Measurements from ENCODE around the gene PRSS16. TPM values are rescaled to one million over a fixed set of nuclear protein-coding genes. Genes with fewer than 3 reads are reported as not detected.

The PRSS16 gene
- total RNA-seq, 1 experiment from 2014 or later, result not detected

- Histone ChIP-seq H3K9me3 (replicated peaks) (no peaks in the 10 kb centered on the region), H3K4me3 (no peak overlapping the region)
These were observed 34.1 kb downstream of the PRSS16 start for GRCh38 chr6:27281569-27281968.

GRCh38 chr6:27283279-27283678, 35.8 kb downstream of the PRSS16 start:
- H3K9me3 ChIP-seq (replicated peaks), result no peaks in the 10 kb centered on the region
- H3K4me1 ChIP-seq (replicated peaks), result no peaks in the 10 kb centered on the region
- H3K4me3 ChIP-seq, result no peak overlapping the region
- H3K27ac ChIP-seq, result no peak overlapping the region
- no peaks in the 10 kb centered on the region for H3K27me3 ChIP-seq (replicated peaks)
- DNase-seq (ENCODE audit: low read depth in 1 of 2, low spot score in 2 of 2), result no peak
- H3K36me3 ChIP-seq, result no peaks in the 10 kb centered on the region

More at GRCh38 chr6:27281569-27281968, 34.1 kb downstream of the PRSS16 start:
- H3K27ac ChIP-seq, result no peak overlapping the region
- DNase-seq (ENCODE audit: low read depth in 1 of 2, low spot score in 2 of 2), result no peak
- H3K27me3 ChIP-seq (replicated peaks), result no peaks in the 10 kb centered on the region
- H3K36me3 ChIP-seq, result no peaks in the 10 kb centered on the region
- H3K4me1 ChIP-seq (replicated peaks), result no peaks in the 10 kb centered on the region

- no peak for DNase-seq (ENCODE audit: low read depth in 1 of 2, low spot score in 2 of 2)
- no peaks in the 10 kb centered on the region for H3K4me1 ChIP-seq (replicated peaks)
- H3K27ac ChIP-seq, result no peak overlapping the region
- no peaks in the 10 kb centered on the region for H3K27me3 ChIP-seq (replicated peaks)
- H3K9me3 ChIP-seq (replicated peaks), result no peaks in the 10 kb centered on the region
- no peaks in the 10 kb centered on the region for H3K36me3 ChIP-seq
- H3K4me3 ChIP-seq, result no peak overlapping the region
These were observed 38.6 kb downstream of the PRSS16 start for GRCh38 chr6:27286141-27286540.

- no peaks in the 10 kb centered on the region for H3K4me1 ChIP-seq (replicated peaks)
- no peaks in the 10 kb centered on the region for H3K36me3 ChIP-seq
- no peak overlapping the region for H3K27ac ChIP-seq
- DNase-seq (ENCODE audit: low read depth in 1 of 2, low spot score in 2 of 2), result no peak
- 0 out of 2 replicates have a peak, but pooled peaks cover 3% of the 10 kb centered on the region for H3K9me3 ChIP-seq (replicated peaks)
- H3K4me3 ChIP-seq, result no peak overlapping the region
- H3K27me3 ChIP-seq (replicated peaks), result no peaks in the 10 kb centered on the region
These were observed 40.2 kb downstream of the PRSS16 start for GRCh38 chr6:27287751-27288135.

GRCh38 chr6:27288136-27289044, 40.9 kb downstream of the PRSS16 start:
- no peaks in the 10 kb centered on the region for H3K27me3 ChIP-seq (replicated peaks)
- no peak for DNase-seq (ENCODE audit: low read depth in 1 of 2, low spot score in 2 of 2)
- no peaks in the 10 kb centered on the region for H3K36me3 ChIP-seq
- no peak overlapping the region for H3K27ac ChIP-seq
- H3K4me3 ChIP-seq, result no peak overlapping the region
- 0 out of 2 replicates have a peak, but pooled peaks cover 3% of the 10 kb centered on the region for H3K9me3 ChIP-seq (replicated peaks)
- H3K4me1 ChIP-seq (replicated peaks), result no peaks in the 10 kb centered on the region

- Histone ChIP-seq H3K27ac (no peak overlapping the region), H3K27me3 (replicated peaks) (no peaks in the 10 kb centered on the region), H3K4me1 (replicated peaks) (no peaks in the 10 kb centered on the region), H3K4me3 (no peak overlapping the region), H3K9me3 (replicated peaks) (peaks cover 8% of the 10 kb centered on the region; the same call in 1 of the 2 replicates), H3K36me3 (no peaks in the 10 kb centered on the region)
- no peak for DNase-seq (ENCODE audit: low read depth in 1 of 2, low spot score in 2 of 2)
These were observed 42.8 kb downstream of the PRSS16 start for GRCh38 chr6:27290065-27290849.

- H3K9me3 ChIP-seq (replicated peaks), result peaks cover 13% of the 10 kb centered on the region; the same call in 1 of the 2 replicates
- H3K36me3 ChIP-seq, result no peaks in the 10 kb centered on the region
- no peaks in the 10 kb centered on the region for H3K27me3 ChIP-seq (replicated peaks)
- no peak overlapping the region for H3K4me3 ChIP-seq
- no peaks in the 10 kb centered on the region for H3K4me1 ChIP-seq (replicated peaks)
- no peak overlapping the region for H3K27ac ChIP-seq
- no peak for DNase-seq (ENCODE audit: low read depth in 1 of 2, low spot score in 2 of 2)
These were observed 43.3 kb downstream of the PRSS16 start for GRCh38 chr6:27290850-27291208.

- Histone ChIP-seq H3K4me1 (replicated peaks) (no peaks in the 10 kb centered on the region), H3K36me3 (no peaks in the 10 kb centered on the region), H3K9me3 (replicated peaks) (peaks cover 13% of the 10 kb centered on the region; the same call in 1 of the 2 replicates), H3K4me3 (no peak overlapping the region), H3K27me3 (replicated peaks) (no peaks in the 10 kb centered on the region), H3K27ac (no peak overlapping the region)
- no peak for DNase-seq (ENCODE audit: low read depth in 1 of 2, low spot score in 2 of 2)
These were observed 46.1 kb downstream of the PRSS16 start for GRCh38 chr6:27293436-27294098.

GRCh38 chr6:27294409-27294808, 46.9 kb downstream of the PRSS16 start:
- H3K36me3 ChIP-seq, result no peaks in the 10 kb centered on the region
- no peak for DNase-seq (ENCODE audit: low read depth in 1 of 2, low spot score in 2 of 2)
- H3K4me3 ChIP-seq, result no peak overlapping the region
- H3K9me3 ChIP-seq (replicated peaks), result peaks cover 13% of the 10 kb centered on the region; the same call in 1 of the 2 replicates
- no peaks in the 10 kb centered on the region for H3K4me1 ChIP-seq (replicated peaks)
- H3K27me3 ChIP-seq (replicated peaks), result no peaks in the 10 kb centered on the region
- no peak overlapping the region for H3K27ac ChIP-seq

- no peak for DNase-seq (ENCODE audit: low read depth in 1 of 2, low spot score in 2 of 2)
- H3K27me3 ChIP-seq (replicated peaks), result no peaks in the 10 kb centered on the region
- H3K4me1 ChIP-seq (replicated peaks), result no peaks in the 10 kb centered on the region
- no peak overlapping the region for H3K27ac ChIP-seq
- H3K36me3 ChIP-seq, result no peaks in the 10 kb centered on the region
- peaks cover 13% of the 10 kb centered on the region; the same call in 1 of the 2 replicates for H3K9me3 ChIP-seq (replicated peaks)
- no peak overlapping the region; the same call in 1 of the 2 replicates for H3K4me3 ChIP-seq
These were observed 48.0 kb downstream of the PRSS16 start for GRCh38 chr6:27295301-27296079.

- Histone ChIP-seq H3K27ac (no peak overlapping the region), H3K9me3 (replicated peaks) (peaks cover 13% of the 10 kb centered on the region; the same call in 1 of the 2 replicates), H3K27me3 (replicated peaks) (no peaks in the 10 kb centered on the region), H3K4me3 (no peak overlapping the region; the same call in 1 of the 2 replicates), H3K36me3 (no peaks in the 10 kb centered on the region), H3K4me1 (replicated peaks) (no peaks in the 10 kb centered on the region)
- no peak for DNase-seq (ENCODE audit: low read depth in 1 of 2, low spot score in 2 of 2)
These were observed 48.7 kb downstream of the PRSS16 start for GRCh38 chr6:27296106-27296783.

- no peaks in the 10 kb centered on the region for H3K4me1 ChIP-seq (replicated peaks)
- H3K27ac ChIP-seq, result no peak overlapping the region
- H3K9me3 ChIP-seq (replicated peaks), result peaks cover 10% of the 10 kb centered on the region; the same call in 1 of the 2 replicates
- no peaks in the 10 kb centered on the region for H3K36me3 ChIP-seq
- H3K4me3 ChIP-seq, result no peak overlapping the region
- H3K27me3 ChIP-seq (replicated peaks), result no peaks in the 10 kb centered on the region
- DNase-seq (ENCODE audit: low read depth in 1 of 2, low spot score in 2 of 2), result no peak
These were observed 50.0 kb downstream of the PRSS16 start for GRCh38 chr6:27297484-27297856.
